Measurements from ENCODE around the gene MBOAT2.

MBOAT2 gene

GRCh38 chr2:8884812-8885211 is 118.7 kb downstream of the MBOAT2 start:
- no peak overlapping the region for H2AFZ ChIP-seq (ENCODE audit: low read depth, low read length)
- no peak overlapping the region for H3K4me3 ChIP-seq (ENCODE audit: low read length)
- no peaks in the 10 kb centered on the region for H4K20me1 ChIP-seq (ENCODE audit: insufficient read depth, low read length)
- no peaks in the 10 kb centered on the region for H3K79me2 ChIP-seq (ENCODE audit: low read length)
- H3K4me2 ChIP-seq (ENCODE audit: low read length) = no peak overlapping the region
- peaks cover 9% of the 10 kb centered on the region; the same call in 1 of the 2 replicates for H3K27me3 ChIP-seq (ENCODE audit: low read depth, low read length)
- no peak overlapping the region for H3K9ac ChIP-seq (ENCODE audit: low read length)
- TF ChIP-seq EZH2phosphoT487 (IDR thresholded peaks at IDR 0.05; ENCODE audit: low read depth) (no peak), CTCF (IDR thresholded peaks at IDR 0.05; ENCODE audit: low read depth, low read length) (no peak)
- H3K4me1 ChIP-seq (ENCODE audit: low read length) = no peaks in the 10 kb centered on the region
- no peak overlapping the region for H3K27ac ChIP-seq (ENCODE audit: low read length)
- no peaks in the 10 kb centered on the region for H3K36me3 ChIP-seq (replicated peaks; ENCODE audit: low read depth, low read length)
- no peaks in the 10 kb centered on the region for H3K9me3 ChIP-seq (ENCODE audit: insufficient read depth, low read length)

- no peaks in the 10 kb centered on the region for H3K4me1 ChIP-seq (ENCODE audit: low read length)
- no peaks in the 10 kb centered on the region for H3K79me2 ChIP-seq (ENCODE audit: low read length)
- H2AFZ ChIP-seq (ENCODE audit: low read depth, low read length) = no peak overlapping the region
- H3K4me2 ChIP-seq (ENCODE audit: low read length) = no peak overlapping the region
- H3K9me3 ChIP-seq (ENCODE audit: insufficient read depth, low read length) = no peaks in the 10 kb centered on the region
- no peaks in the 10 kb centered on the region for H4K20me1 ChIP-seq (ENCODE audit: insufficient read depth, low read length)
- H3K27me3 ChIP-seq (ENCODE audit: low read depth, low read length) = peaks cover 9% of the 10 kb centered on the region; the same call in 1 of the 2 replicates
- H3K27ac ChIP-seq (ENCODE audit: low read length) = no peak overlapping the region
- TF ChIP-seq CTCF (IDR thresholded peaks at IDR 0.05; ENCODE audit: low read depth, low read length) (peak; percentile 65), EZH2phosphoT487 (IDR thresholded peaks at IDR 0.05; ENCODE audit: low read depth) (no peak)
- H3K36me3 ChIP-seq (replicated peaks; ENCODE audit: low read depth, low read length) = no peaks in the 10 kb centered on the region
- H3K9ac ChIP-seq (ENCODE audit: low read length) = no peak overlapping the region
- no peak overlapping the region for H3K4me3 ChIP-seq (ENCODE audit: low read length)
Observed at GRCh38 chr2:8882094-8882493, 121.4 kb downstream of the MBOAT2 start.

GRCh38 chr2:8877894-8878293 is 125.6 kb downstream of the MBOAT2 start:
- Histone ChIP-seq H3K9me3 (ENCODE audit: insufficient read depth, low read length) (no peaks in the 10 kb centered on the region), H3K27ac (ENCODE audit: low read length) (no peak overlapping the region), H3K79me2 (ENCODE audit: low read length) (no peaks in the 10 kb centered on the region), H2AFZ (ENCODE audit: low read depth, low read length) (no peak overlapping the region), H3K4me1 (ENCODE audit: low read length) (no peaks in the 10 kb centered on the region), H4K20me1 (ENCODE audit: insufficient read depth, low read length) (no peaks in the 10 kb centered on the region), H3K4me3 (ENCODE audit: low read length) (no peak overlapping the region), H3K9ac (ENCODE audit: low read length) (no peak overlapping the region), H3K27me3 (ENCODE audit: low read depth, low read length) (peaks cover 23% of the 10 kb centered on the region; the same call in 1 of the 2 replicates), H3K4me2 (ENCODE audit: low read length) (no peak overlapping the region), H3K36me3 (replicated peaks; ENCODE audit: low read depth, low read length) (no peaks in the 10 kb centered on the region)
- no peak for TF ChIP-seq EZH2phosphoT487 (IDR thresholded peaks at IDR 0.05; ENCODE audit: low read depth)
- no peak for TF ChIP-seq CTCF (IDR thresholded peaks at IDR 0.05; ENCODE audit: low read depth, low read length)

- H3K4me1 ChIP-seq (ENCODE audit: low read length) = no peaks in the 10 kb centered on the region
- H3K27ac ChIP-seq (ENCODE audit: low read length) = no peak overlapping the region
- no peak overlapping the region for H3K4me3 ChIP-seq (ENCODE audit: low read length)
- H3K79me2 ChIP-seq (ENCODE audit: low read length) = no peaks in the 10 kb centered on the region
- no peak overlapping the region for H3K9ac ChIP-seq (ENCODE audit: low read length)
- H3K9me3 ChIP-seq (ENCODE audit: insufficient read depth, low read length) = no peaks in the 10 kb centered on the region
- no peaks in the 10 kb centered on the region for H4K20me1 ChIP-seq (ENCODE audit: insufficient read depth, low read length)
- TF ChIP-seq CTCF (IDR thresholded peaks at IDR 0.05; ENCODE audit: low read depth, low read length) = no peak
- no peak for TF ChIP-seq EZH2phosphoT487 (IDR thresholded peaks at IDR 0.05; ENCODE audit: low read depth)
- H3K27me3 ChIP-seq (ENCODE audit: low read depth, low read length) = peaks cover 23% of the 10 kb centered on the region; the same call in 1 of the 2 replicates
- H2AFZ ChIP-seq (ENCODE audit: low read depth, low read length) = peak overlapping the region; percentile 9; the same call in 1 of the 2 replicates
- no peaks in the 10 kb centered on the region for H3K36me3 ChIP-seq (replicated peaks; ENCODE audit: low read depth, low read length)
- H3K4me2 ChIP-seq (ENCODE audit: low read length) = no peak overlapping the region
Observed at GRCh38 chr2:8877332-8877731, 126.2 kb downstream of the MBOAT2 start.

All from OCI-LY3 (cell line).